ENCODE results near the gene PCNT.

The PCNT gene

DNA sequence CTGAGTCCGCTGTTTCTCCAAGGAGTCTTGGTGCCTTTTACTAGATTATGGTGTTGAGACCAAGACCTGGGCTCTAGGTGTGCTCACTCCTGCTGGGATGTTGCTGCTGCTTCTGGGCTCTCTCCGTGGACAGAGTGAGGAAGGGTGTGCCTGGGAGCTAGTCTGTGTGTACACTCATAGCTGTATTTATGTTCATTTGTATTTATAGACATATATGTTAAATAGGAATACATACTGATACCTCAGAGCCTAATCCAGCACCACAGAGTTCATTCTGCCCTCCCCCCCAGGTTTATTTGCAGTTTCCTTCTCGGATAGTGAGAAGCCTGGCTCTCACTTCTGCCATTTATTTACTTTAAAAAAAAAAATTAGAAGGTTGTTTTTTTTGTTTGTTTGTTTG, 12.6 kb downstream of the PCNT start:
- DNase-seq (ENCODE audit: low read depth in 2 of 2): no peak

DNA sequence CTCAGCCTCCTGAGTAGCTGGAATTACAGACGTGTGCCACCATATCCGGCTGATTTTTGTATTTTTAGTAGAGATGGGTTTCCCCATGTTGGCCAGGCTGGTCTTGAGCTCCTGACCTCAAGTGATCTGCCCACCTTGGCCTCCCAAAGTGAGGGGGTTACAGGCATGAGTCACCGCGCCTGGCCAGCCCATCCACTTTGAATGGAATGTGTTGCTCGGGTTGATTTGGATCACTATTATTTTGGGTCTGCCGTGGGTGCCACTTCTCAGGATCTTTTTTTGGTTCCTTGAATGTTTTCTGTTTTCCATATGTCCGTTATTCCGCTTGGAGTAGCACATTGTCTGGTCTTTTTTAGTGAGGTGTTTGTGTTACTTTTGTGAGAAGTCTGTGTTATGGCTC, 17.0 kb downstream of the PCNT start:
- DNase-seq (ENCODE audit: low read depth in 2 of 2): no peak

DNA sequence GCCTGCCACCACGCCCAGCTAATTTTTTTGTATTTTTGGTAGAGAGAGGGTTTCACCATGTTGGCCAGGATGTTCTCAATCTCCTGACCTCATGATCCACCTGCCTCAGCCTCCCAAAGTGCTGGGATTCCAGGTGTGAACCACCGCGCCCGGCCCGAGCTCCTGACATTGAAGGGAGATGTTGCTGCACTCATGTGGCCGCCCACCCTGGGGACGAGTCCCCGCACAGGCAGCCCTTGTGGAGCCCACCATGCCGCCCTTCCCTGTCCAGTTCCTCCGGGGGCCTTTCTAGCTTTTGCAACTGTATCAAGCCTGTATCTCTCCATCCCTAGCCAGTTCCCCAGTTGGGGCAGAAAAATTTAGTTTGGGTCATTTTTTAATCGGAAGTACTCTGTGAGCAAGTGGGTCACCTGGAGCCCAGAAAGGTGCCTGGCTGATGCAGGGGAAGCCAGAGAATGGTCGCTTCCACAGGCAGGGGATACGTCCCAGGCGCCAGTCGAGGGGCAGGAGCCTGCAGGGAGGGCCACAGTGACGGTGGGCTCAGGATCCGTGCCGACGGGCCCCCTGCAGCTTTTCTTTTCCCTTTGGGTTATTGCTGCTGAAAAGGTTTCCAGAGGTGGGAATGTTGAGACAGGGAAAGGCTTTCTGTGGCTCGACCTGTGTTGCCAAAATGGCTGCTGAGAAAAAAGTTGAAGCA, 20.4 kb downstream of the PCNT start:
- DNase-seq (ENCODE audit: low read depth in 2 of 2): no peak

DNA sequence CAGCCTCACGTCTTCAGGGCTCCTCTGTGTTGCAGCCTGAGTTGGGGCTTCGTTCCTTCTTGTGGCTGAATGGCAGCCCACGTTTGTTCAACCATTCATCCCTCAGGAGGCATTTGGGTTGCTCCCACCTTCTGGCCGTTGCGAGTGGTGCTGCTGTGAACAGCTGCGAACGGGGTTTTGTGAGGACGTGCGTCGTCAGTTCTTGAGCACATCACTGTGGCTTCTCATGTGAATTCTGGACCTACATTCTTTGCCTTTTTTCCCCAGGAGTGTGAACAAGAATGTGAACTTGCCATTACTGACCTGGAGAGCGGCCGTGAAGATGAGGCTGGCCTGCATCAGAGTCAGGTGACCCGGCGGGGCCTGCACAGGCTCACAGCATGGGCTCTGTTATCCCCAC, 21.9 kb downstream of the PCNT start:
- no peak for DNase-seq (ENCODE audit: low read depth in 2 of 2)

DNA sequence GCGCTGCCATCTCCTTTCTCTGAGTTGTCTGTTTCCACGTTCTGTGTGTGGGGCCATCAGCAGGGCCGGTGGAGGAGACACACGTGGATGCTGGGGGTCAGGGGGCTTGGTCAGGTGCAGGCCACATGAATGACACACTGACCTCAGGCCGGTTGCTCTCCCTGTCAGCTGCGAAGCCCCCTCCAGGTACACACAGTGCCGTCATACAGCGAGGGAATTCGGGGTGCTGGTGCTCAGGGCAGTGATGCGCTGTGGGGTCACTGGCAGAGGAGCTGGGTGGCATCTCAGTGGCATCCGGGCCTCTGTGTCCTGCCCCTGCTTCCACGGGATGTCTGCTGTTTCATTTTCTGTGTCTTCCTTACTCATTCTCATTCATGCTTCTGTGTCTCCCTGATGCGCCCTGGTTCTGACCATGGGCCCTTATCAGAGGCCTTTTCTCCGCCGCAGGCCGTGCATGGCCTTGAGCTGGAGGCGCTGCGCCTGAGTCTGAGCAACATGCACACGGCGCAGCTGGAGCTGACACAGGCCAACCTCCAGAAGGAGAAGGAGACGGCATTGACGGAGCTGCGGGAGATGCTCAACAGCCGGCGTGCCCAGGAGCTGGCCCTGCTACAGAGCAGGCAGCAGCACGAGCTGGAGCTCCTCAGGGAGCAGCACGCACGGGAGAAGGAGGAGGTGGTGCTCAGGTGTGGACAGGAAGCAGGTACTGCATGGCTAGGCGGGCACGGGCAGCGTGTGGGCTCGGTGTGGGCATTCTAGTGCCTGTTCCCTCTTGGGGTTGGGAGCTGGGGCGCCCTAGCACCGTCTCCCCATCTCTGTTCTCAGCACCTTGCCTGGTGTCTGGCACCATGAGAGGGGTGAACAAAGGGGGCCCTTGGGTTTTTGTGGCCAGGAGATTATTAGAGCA, 22.6 kb downstream of the PCNT start:
- no peak for DNase-seq (ENCODE audit: low read depth in 2 of 2)

DNA sequence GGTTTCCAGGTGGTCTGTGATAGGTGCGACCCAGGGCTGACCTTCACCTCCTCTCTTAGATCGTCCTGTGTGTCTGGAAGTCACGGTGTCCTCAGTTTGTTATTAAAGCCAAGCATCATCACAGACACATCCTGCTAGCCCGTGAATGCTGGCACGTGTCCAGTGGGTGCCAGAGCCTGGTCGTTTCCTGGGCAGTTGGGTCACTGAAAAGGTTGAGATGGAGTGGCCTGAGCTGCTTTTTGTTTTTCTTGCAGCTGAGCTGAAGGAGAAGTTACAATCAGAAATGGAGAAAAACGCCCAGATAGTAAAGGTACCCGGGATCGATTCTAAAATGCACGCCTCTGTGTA, 23.2 kb downstream of the PCNT start:
- DNase-seq (ENCODE audit: low read depth in 2 of 2): no peak

DNA sequence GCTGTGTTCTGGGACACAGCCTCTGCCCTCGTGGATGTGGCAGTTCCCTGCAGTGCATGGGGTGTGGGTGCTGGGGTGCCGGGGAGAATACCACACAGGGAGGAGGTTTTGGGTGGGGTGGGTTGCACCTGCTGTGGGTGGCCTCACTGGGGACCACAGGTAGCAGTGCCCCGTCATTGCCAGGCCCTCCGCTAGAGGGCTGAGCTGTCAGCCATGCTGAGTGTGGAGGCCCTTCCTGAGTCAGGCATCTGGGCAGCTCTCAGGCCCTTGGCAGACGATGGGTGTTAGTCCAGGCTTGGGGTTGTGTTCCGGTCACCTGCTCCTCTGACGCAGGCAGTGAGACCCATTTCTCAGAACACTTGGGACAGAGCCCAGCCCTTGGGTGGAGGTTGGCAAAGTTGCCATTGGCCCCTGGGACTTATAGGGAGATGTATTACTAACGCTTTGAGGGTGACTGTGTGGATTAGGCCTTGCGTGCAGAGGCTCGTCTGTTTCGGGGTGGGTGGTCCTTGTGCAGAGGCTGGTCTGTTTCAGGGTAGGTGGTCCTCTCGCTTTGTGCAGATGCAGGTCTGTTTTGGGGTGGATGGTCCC, 23.9 kb downstream of the PCNT start:
- DNase-seq (ENCODE audit: low read depth in 2 of 2): no peak

DNA sequence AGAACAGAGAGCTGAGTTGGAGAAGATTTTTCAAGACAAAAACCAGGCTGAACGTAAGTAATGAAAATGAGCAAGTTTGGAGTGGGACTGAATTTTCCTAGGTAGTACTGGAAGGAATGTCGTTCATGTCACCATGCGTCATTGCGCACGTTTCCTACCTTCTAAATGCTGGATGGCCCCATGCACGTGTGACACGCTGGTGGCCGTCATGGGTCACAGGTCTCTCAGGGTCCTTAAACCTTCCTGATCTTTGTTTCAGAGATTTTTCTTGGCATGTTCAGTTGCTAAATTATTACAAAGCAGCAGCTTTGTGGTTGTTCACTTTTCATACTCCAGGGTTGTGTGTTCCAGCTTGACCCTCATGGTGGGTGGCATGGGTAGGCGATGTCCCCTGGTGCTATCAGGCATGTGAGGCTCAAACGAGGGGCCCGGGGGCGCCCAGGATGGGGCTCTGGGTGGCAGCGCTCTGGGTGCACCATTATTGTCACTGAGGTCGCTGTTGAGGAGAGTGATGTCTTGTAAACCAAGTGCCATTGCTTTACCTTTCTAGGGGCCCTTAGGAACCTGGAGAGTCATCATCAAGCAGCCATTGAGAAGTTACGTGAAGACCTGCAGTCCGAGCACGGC, 25.3 kb downstream of the PCNT start:
- no peak for DNase-seq (ENCODE audit: low read depth in 2 of 2)

DNA sequence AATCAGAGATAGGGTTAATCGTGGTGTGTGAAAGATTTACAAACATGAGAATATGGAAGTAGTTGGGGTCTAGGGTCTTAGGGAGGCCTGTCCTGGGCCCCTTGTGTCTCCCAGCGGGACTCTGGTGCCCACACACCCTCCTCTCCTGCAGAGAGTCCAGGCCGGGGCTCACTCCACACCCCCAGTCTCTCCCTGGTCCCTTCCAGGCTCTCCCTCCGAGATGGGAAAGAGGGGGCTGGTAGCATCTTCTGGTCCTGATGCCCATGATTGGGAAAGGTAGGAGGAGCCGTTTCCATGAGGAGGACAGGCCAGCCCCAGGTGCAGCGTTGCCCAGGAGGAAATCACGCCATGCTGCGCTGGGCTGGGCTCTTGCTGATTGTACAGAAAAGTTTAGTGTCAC, 26.6 kb downstream of the PCNT start:
- no peak for DNase-seq (ENCODE audit: low read depth in 2 of 2)

DNA sequence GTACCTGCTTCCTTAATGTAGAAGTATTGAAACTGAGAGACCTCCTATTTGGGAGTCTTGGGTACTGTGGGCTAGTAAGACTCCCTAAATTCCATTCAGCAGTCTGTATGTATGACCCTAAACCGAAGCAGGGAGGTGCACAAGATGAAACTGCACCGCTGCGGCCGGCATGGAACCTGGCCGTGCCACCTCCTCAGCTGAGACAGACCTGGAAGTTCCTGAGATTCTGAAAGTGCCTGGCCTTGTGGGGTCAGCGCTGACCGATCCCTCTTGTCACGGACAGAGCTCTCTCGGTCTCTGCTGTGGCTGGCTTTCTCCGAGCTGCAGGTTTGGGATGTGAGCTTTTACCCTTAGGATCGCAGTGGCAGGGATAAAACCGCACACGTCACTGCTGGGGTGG, 27.0 kb downstream of the PCNT start:
- DNase-seq (ENCODE audit: low read depth in 2 of 2): no peak

DNA sequence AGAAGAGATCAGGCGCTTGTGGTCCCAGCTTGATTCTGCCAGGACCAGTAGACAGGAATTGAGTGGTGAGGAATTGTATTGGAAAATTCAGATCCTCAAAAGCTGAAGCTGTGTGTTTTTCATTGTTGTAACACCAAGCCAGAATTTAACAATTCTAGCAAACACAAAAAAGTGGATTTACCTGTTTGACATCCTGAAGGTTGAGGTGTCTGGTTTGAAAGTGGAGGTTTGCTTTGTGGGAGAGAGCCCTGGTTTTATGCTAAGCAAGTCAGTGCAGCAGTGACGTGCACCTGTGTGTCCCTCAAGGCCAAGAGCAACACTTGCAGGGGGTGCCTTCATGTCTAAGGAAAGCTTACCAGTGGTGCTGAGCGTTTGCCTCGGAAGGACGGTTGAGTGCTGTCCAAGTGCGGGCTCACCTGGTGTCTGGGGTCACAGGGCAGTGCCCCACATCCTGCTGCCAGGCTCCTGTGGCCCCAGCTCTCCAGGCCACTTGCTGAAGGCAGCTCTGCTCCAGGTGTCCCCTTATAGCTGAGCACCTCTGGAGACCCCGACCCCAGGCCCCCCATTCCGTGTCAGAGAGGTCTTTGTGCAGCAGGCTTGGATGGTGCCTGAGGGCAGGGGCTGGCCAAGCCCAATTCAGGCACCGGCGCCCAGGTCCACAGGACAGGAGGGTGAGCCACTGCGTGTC, 27.7 kb downstream of the PCNT start:
- DNase-seq (ENCODE audit: low read depth in 2 of 2): no peak

DNA sequence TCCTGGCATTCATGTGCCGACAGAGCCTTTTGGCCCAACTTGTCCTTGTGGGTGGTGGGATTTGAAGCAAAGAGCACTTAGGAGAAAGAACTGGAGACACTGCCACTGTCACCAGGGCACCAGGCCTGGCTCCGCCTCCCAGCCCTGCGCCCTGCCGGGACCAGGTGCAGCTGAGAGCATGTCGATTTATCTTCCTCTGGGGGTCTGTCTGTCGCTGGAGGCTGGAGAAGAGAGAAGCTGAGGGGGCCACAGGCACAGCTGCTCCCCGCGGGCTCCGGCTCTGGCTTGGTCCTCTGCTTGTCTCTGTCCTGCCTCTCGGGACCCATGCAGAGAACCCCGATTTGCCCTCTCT, 28.2 kb downstream of the PCNT start:
- DNase-seq (ENCODE audit: low read depth in 2 of 2): no peak

DNA sequence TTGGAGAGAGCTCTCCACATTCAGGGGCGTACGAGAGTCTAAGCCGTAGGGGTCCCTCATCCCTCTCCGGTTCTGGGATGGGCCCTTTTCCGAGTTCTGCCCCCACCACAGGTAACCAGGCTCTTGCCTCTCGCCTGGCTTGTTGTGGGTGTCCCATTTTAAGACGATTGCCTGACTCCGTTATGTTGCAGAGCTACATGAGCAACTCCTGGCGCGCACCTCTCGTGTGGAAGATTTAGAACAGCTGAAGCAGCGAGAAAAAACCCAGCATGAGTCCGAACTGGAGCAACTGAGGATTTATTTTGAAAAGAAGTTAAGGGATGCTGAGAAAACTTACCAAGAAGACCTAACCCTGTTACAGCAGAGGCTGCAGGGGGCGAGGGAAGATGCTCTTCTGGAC, 29.0 kb downstream of the PCNT start:
- no peak for DNase-seq (ENCODE audit: low read depth in 2 of 2)

DNA sequence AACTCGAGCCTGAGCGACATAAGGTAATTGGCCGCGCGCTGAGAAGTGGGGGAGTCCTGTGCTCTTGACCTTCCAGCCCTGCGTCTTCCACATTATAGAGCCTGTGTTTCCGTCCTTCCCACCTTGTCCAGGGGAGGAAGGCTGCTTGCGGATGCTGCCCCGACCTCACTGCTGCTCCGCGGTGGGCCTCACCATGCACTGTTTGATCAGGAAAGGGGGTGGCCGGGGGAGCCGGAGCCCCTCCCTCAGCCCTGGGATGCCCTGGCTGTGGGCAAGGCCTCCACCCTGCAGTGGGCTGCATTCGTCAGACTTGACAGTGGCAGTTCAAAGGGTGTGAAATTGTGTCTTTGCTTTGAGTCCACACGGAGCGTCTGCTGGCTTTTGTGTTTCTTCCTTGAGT, 30.1 kb downstream of the PCNT start:
- no peak for DNase-seq (ENCODE audit: low read depth in 2 of 2)

DNA sequence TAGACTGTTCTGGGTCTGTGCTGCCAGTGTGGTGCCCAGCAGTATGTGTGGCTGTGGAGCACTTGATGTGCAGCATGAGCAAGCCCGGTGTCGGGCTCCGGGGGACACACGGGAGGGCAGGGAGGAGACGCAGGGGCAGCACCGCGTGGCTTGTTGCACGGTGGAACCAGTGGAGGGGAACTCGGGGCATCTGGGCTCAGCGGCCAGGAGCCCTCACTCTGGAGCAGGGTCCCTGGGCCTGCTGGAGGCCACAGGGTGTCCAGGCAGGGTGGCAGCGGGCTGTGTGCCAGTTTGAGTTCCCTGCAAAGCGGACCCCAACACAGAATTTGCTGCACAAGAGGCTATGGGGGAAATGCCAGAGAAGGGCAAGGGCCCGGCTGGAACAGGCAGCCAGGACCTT, 30.6 kb downstream of the PCNT start:
- DNase-seq (ENCODE audit: low read depth in 2 of 2): no peak

DNA sequence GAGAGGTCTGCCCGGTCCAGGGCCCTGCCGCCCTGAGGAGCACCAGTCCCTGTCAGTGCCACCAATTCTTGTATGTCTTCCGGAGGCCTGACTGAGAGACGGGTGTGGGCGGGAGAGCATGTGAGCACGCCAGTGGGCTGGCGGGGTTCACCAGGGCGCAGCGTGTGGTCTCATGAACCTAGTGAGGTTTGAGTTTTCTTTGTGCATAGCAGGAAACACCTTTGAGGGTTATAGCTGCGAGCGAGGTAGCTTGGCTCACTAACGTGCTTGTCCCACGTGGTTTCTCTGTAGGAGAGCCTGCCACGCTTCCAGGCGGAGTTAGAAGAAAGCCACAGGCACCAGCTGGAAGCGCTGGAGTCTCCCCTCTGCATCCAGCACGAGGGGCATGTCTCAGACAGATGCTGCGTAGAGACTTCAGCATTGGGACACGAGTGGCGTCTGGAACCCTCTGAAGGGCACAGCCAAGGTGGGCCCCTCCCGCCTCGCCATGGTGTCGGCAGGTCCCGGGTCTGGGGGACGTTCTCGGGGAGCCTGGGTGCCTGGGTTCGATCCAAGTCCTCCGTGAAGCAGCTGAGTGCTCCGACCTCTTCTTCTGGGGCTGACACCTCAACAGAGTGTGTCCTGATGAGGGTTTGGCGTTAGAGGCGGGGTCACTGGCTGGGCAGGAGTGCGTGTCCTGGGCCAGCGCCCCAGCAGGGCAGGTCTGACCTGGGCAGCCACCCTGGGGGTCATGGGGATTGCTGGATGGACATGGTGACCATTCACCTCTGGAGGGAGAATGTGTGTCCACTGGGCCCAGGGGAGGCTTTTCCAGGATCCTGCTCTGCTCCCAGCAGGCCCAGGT, 31.4 kb downstream of the PCNT start:
- no peak for DNase-seq (ENCODE audit: low read depth in 2 of 2)

DNA sequence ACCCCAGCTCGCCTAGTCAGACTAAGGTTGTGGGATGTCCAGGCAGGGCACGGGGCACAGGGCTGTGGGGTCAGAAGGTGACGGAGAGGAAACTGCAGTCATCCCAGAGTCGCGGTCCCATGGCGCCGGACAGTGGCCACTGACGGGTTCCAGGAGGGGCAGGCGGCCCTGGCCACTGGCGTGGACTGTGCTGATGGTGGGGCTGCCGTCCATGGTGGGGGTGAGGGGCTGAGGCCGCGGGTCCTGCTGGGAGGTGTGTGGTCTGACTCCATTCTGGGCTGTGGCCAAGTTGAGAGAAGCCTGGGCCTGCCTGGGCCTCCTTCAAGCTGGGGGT, 32.0 kb downstream of the PCNT start:
- no peak for DNase-seq (ENCODE audit: low read depth in 2 of 2)

DNA sequence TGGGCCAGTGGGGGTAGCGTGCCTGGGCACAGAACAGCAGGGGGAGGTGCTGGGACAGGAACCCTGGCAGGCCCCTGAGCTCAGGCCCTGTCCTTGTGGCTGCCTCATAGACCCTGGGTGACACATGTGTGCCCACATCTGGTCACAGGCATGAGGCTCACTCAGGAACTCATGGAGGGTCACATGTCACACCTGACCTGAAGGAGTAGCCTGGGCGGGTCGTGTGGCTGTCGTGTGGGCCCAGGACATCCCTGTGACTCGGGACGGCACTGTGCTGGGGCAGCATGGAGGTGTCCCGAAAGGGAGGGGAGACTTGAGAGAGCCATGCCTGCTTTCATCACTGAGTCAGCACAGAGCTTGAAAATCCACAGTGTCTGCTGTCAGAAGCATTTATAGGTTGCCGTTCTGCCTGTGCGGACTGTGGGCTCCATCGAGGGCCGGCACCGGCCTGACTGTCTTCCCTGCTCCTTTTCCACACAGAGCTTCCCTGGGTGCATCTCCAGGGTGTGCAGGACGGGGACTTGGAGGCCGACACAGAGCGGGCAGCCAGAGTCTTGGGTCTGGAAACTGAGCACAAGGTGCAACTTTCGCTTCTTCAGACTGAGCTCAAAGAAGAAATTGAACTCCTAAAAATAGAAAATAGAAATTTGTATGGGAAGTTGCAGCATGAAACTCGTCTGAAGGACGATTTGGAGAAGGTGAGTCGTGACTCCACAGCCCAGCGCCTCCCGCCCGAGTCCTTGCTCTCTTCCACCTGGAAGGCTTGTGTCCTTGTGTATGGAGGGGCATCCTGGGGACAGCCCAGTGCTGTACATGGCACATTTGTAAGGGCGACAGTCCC, 32.8 kb downstream of the PCNT start:
- no peak for DNase-seq (ENCODE audit: low read depth in 2 of 2)

DNA sequence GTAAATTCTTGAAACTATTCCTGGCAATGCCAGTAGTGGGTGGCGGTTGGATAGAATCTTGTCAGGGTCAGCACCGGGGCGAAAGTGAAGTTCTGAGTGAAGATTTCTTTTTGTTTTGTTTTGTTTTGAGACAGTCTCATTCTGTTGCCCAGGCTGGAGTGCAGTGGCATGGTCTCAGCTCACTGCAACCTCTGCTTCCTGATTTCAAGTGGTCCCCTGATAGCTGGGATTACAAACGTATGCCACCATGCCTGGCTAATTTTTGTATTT, 33.3 kb downstream of the PCNT start:
- no peak for DNase-seq (ENCODE audit: low read depth in 2 of 2)

DNA sequence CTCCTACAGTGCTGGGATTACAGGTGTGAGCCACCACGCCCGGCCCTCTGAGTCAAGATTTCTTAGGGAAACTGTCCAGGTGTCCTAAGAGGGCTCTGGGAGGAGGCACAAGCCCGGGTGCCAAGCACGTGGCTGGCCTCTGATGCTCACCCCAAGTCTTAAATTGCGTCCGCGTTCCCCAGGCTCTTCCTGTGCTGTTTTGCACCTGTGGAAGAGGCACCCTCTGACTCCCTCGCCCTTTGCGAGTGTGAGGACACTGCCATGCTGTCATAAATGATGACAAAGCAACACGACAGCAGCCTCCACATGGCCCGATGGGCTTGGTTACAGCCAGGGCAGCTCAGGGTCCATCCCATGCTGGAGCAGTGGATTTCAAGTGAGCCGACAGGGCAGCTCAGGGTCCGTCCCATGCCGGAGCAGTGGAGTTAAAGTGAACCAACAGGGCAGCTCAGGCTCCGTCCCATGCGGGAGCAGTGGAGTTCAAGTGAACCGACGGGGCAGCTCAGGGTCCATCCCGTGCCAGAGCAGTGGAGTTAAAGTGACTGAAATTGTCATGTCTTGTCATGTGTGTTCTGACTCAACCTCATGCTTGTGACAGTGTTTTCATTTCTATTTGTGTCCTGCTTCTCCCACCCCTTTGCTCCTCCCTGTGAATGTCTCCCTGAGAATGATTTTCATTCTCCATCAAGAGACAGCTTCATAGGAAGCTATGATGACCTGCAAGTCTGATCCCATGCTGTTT, 33.9 kb downstream of the PCNT start:
- no peak for DNase-seq (ENCODE audit: low read depth in 2 of 2)

Data from fibroblast of skin of left biceps (primary cell).